ENCODE data around the gene STC2.

Gene STC2

GRCh38 chr5:173306695-173307094 is 21.5 kb downstream of the STC2 start:
- Histone ChIP-seq H3K36me3 (ENCODE audit: control insufficient read depth in 5 of 5, insufficient read depth in 5 of 5, low read length in 5 of 5) (no peaks in the 10 kb centered on the region), H3K9me3 (ENCODE audit: control insufficient read depth in 5 of 5, low read length in 5 of 5) (peaks cover 3 to 7% (median 6%) of the 10 kb centered on the region in 5 donors), H3K27me3 (ENCODE audit: control insufficient read depth in 5 of 5, insufficient read depth in 4 of 5, low read length in 5 of 5) (no peaks in the 10 kb centered on the region)

DNA sequence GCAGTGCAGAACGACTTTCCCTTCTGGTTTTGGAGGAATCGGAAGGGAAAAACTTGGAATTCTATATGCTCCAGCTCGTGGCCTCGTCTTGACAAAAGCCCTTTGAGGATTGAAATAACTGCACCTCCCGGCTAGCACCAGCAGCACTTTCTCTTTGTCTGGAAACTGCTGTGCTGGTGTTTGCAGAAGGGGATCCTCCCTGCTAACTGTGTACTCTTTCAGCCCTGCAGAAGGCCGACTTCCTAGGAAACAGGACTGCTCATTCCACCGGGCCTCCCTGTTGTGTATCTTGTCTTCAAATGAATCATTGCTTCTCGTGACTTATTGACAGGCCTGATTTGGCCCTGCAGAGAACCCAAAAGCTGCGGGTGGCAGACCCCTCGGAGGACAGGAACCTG is 23.6 kb downstream of the STC2 start:
- no peaks in the 10 kb centered on the region for H3K36me3 ChIP-seq (ENCODE audit: control insufficient read depth in 5 of 5, insufficient read depth in 5 of 5, low read length in 5 of 5)
- no peaks in the 10 kb centered on the region for H3K27me3 ChIP-seq (ENCODE audit: control insufficient read depth in 5 of 5, insufficient read depth in 4 of 5, low read length in 5 of 5)
- no peak overlapping the region for H3K27ac ChIP-seq (ENCODE audit: low read depth, low read length)
- no peak overlapping the region for H3K9ac ChIP-seq (ENCODE audit: low read length in 5 of 5)
- H3K9me3 ChIP-seq (ENCODE audit: control insufficient read depth in 5 of 5, low read length in 5 of 5), result peaks cover 3 to 7% (median 6%) of the 10 kb centered on the region in 5 donors
- H3K4me3 ChIP-seq (ENCODE audit: low read depth in 1 of 5, low read length in 5 of 5), result no peak overlapping the region
- H3K4me1 ChIP-seq (ENCODE audit: control insufficient read depth in 5 of 5, insufficient read depth in 5 of 5, low read length in 5 of 5), result peaks cover 0 to 16% (median 9%) of the 10 kb centered on the region in 5 donors

More at GRCh38 chr5:173306695-173307094, 21.5 kb downstream of the STC2 start:
- H3K27ac ChIP-seq (ENCODE audit: low read depth, low read length), result no peak overlapping the region
- H3K4me3 ChIP-seq (ENCODE audit: low read depth in 1 of 5, low read length in 5 of 5), result no peak overlapping the region
- H3K9ac ChIP-seq (ENCODE audit: low read length in 5 of 5), result no peak overlapping the region
- H3K4me1 ChIP-seq (ENCODE audit: control insufficient read depth in 5 of 5, insufficient read depth in 5 of 5, low read length in 5 of 5), result peaks cover 8 to 31% (median 30%) of the 10 kb centered on the region in 5 donors

GRCh38 chr5:173303878-173304590 is 24.2 kb downstream of the STC2 start:
- Histone ChIP-seq H3K4me1 (ENCODE audit: control insufficient read depth in 5 of 5, insufficient read depth in 5 of 5, low read length in 5 of 5) (peaks cover 0 to 12% (median 5%) of the 10 kb centered on the region in 5 donors), H3K9me3 (ENCODE audit: control insufficient read depth in 5 of 5, low read length in 5 of 5) (peaks cover 3 to 7% (median 6%) of the 10 kb centered on the region in 5 donors), H3K27ac (ENCODE audit: low read depth, low read length) (no peak overlapping the region), H3K27me3 (ENCODE audit: control insufficient read depth in 5 of 5, insufficient read depth in 4 of 5, low read length in 5 of 5) (no peaks in the 10 kb centered on the region), H3K9ac (ENCODE audit: low read length in 5 of 5) (no peak overlapping the region), H3K4me3 (ENCODE audit: low read depth in 1 of 5, low read length in 5 of 5) (no peak overlapping the region), H3K36me3 (ENCODE audit: control insufficient read depth in 5 of 5, insufficient read depth in 5 of 5, low read length in 5 of 5) (no peaks in the 10 kb centered on the region)

- Histone ChIP-seq H3K27ac (ENCODE audit: low read depth, low read length) (no peak overlapping the region), H3K36me3 (ENCODE audit: control insufficient read depth in 5 of 5, insufficient read depth in 5 of 5, low read length in 5 of 5) (no peaks in the 10 kb centered on the region), H3K27me3 (ENCODE audit: control insufficient read depth in 5 of 5, insufficient read depth in 4 of 5, low read length in 5 of 5) (no peaks in the 10 kb centered on the region), H3K9ac (ENCODE audit: low read length in 5 of 5) (no peak overlapping the region), H3K4me1 (ENCODE audit: control insufficient read depth in 5 of 5, insufficient read depth in 5 of 5, low read length in 5 of 5) (peaks cover 0 to 12% (median 0%) of the 10 kb centered on the region in 5 donors), H3K4me3 (ENCODE audit: low read depth in 1 of 5, low read length in 5 of 5) (no peak overlapping the region), H3K9me3 (ENCODE audit: control insufficient read depth in 5 of 5, low read length in 5 of 5) (peaks cover 1 to 2% (median 1%) of the 10 kb centered on the region in 5 donors)
Measured at GRCh38 chr5:173302546-173303155, 25.6 kb downstream of the STC2 start.

GRCh38 chr5:173301695-173302545 is 26.3 kb downstream of the STC2 start:
- Histone ChIP-seq H3K9me3 (ENCODE audit: control insufficient read depth in 5 of 5, low read length in 5 of 5) (no peaks in the 10 kb centered on the region), H3K4me1 (ENCODE audit: control insufficient read depth in 5 of 5, insufficient read depth in 5 of 5, low read length in 5 of 5) (peaks cover 0 to 12% (median 0%) of the 10 kb centered on the region in 5 donors), H3K36me3 (ENCODE audit: control insufficient read depth in 5 of 5, insufficient read depth in 5 of 5, low read length in 5 of 5) (no peaks in the 10 kb centered on the region), H3K27ac (ENCODE audit: low read depth, low read length) (no peak overlapping the region), H3K9ac (ENCODE audit: low read length in 5 of 5) (no peak overlapping the region), H3K27me3 (ENCODE audit: control insufficient read depth in 5 of 5, insufficient read depth in 4 of 5, low read length in 5 of 5) (no peaks in the 10 kb centered on the region), H3K4me3 (ENCODE audit: low read depth in 1 of 5, low read length in 5 of 5) (no peak overlapping the region)

GRCh38 chr5:173300389-173301047 is 27.7 kb downstream of the STC2 start:
- Histone ChIP-seq H3K4me1 (ENCODE audit: control insufficient read depth in 5 of 5, insufficient read depth in 5 of 5, low read length in 5 of 5) (peaks cover 0 to 12% (median 0%) of the 10 kb centered on the region in 5 donors), H3K27ac (ENCODE audit: low read depth, low read length) (no peak overlapping the region), H3K9ac (ENCODE audit: low read length in 5 of 5) (no peak overlapping the region), H3K36me3 (ENCODE audit: control insufficient read depth in 5 of 5, insufficient read depth in 5 of 5, low read length in 5 of 5) (no peaks in the 10 kb centered on the region), H3K9me3 (ENCODE audit: control insufficient read depth in 5 of 5, low read length in 5 of 5) (no peaks in the 10 kb centered on the region), H3K4me3 (ENCODE audit: low read depth in 1 of 5, low read length in 5 of 5) (no peak overlapping the region), H3K27me3 (ENCODE audit: control insufficient read depth in 5 of 5, insufficient read depth in 4 of 5, low read length in 5 of 5) (no peaks in the 10 kb centered on the region)

- Histone ChIP-seq H3K36me3 (ENCODE audit: control insufficient read depth in 5 of 5, insufficient read depth in 5 of 5, low read length in 5 of 5) (no peaks in the 10 kb centered on the region), H3K4me1 (ENCODE audit: control insufficient read depth in 5 of 5, insufficient read depth in 5 of 5, low read length in 5 of 5) (peaks cover 0 to 12% (median 0%) of the 10 kb centered on the region in 5 donors), H3K9ac (ENCODE audit: low read length in 5 of 5) (no peak overlapping the region), H3K4me3 (ENCODE audit: low read depth in 1 of 5, low read length in 5 of 5) (no peak overlapping the region), H3K27me3 (ENCODE audit: control insufficient read depth in 5 of 5, insufficient read depth in 4 of 5, low read length in 5 of 5) (peaks cover 0 to 3% (median 0%) of the 10 kb centered on the region in 5 donors), H3K27ac (ENCODE audit: low read depth, low read length) (no peak overlapping the region), H3K9me3 (ENCODE audit: control insufficient read depth in 5 of 5, low read length in 5 of 5) (no peaks in the 10 kb centered on the region)
Measured at GRCh38 chr5:173299820-173300219, 28.4 kb downstream of the STC2 start.

- peaks cover 0 to 21% (median 9%) of the 10 kb centered on the region in 5 donors for H3K4me1 ChIP-seq (ENCODE audit: control insufficient read depth in 5 of 5, insufficient read depth in 5 of 5, low read length in 5 of 5)
- no peak overlapping the region for H3K4me3 ChIP-seq (ENCODE audit: low read depth in 1 of 5, low read length in 5 of 5)
- H3K9ac ChIP-seq (ENCODE audit: low read length in 5 of 5), result no peak overlapping the region
- H3K27me3 ChIP-seq (ENCODE audit: control insufficient read depth in 5 of 5, insufficient read depth in 4 of 5, low read length in 5 of 5), result peaks cover 0 to 10% (median 3%) of the 10 kb centered on the region in 5 donors
- H3K36me3 ChIP-seq (ENCODE audit: control insufficient read depth in 5 of 5, insufficient read depth in 5 of 5, low read length in 5 of 5), result no peaks in the 10 kb centered on the region
- H3K27ac ChIP-seq (ENCODE audit: low read depth, low read length), result no peak overlapping the region
- H3K9me3 ChIP-seq (ENCODE audit: control insufficient read depth in 5 of 5, low read length in 5 of 5), result no peaks in the 10 kb centered on the region
Measured at GRCh38 chr5:173298213-173298926, 29.8 kb downstream of the STC2 start.

DNA sequence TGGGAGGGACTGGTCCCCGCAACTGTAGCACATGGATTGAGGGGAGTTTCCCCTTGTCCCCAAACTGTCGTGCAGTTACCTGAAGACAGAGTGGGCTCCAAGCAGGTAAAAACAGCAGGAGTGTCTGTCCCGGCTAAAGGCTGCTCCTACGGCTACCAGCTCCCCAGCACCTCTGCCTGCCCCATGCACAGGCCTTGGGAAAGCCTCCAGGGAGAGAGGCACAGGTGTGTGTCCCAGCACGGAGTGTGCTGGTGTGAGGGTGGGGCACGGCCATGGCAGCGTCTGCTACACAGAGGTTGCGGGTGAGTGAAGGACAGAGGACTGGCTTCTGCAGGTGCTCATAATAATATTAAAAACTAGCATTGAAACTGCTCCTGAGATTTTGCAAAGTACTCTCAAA is 30.4 kb downstream of the STC2 start:
- H3K4me3 ChIP-seq (ENCODE audit: low read depth in 1 of 5, low read length in 5 of 5), result no peak overlapping the region

More for the DNA sequence above, 30.4 kb downstream of the STC2 start:
- Histone ChIP-seq H3K9ac (ENCODE audit: low read length in 5 of 5) (no peak overlapping the region), H3K27me3 (ENCODE audit: control insufficient read depth in 5 of 5, insufficient read depth in 4 of 5, low read length in 5 of 5) (peaks cover 0 to 10% (median 3%) of the 10 kb centered on the region in 5 donors), H3K4me1 (ENCODE audit: control insufficient read depth in 5 of 5, insufficient read depth in 5 of 5, low read length in 5 of 5) (peaks cover 0 to 21% (median 9%) of the 10 kb centered on the region in 5 donors), H3K36me3 (ENCODE audit: control insufficient read depth in 5 of 5, insufficient read depth in 5 of 5, low read length in 5 of 5) (no peaks in the 10 kb centered on the region), H3K9me3 (ENCODE audit: control insufficient read depth in 5 of 5, low read length in 5 of 5) (no peaks in the 10 kb centered on the region), H3K27ac (ENCODE audit: low read depth, low read length) (no peak overlapping the region)
